ENCODE measurements around the gene ELK4.

DNA sequence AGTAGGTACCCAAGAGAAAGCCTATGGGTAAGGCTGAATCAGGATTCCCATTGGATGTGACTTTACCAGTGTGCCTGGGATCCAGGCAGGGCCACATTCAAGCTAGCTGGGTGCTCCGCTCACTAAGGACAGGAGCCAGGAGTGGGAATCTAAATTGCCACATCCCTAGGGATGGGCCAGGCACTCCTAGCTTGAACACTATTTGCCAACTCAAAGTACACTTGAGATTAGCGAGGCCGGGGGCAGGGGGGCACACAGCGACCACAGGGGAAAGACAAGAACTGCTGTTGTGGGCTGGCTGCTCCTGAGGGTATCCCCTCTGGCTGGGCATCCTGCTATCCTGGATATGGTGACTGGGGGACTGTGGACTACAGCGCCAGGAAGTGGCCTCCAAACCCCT lies 44.2 kb upstream of the ELK4 start:
- TF ChIP-seq EZH2 (IDR thresholded peaks at IDR 0.05; ENCODE audit: borderline replicate concordance, low read depth, low read length, severe bottlenecking) (no peak), MYC (IDR thresholded peaks at IDR 0.05; ENCODE audit: low read depth, low read length) (no peak), POLR2AphosphoS5 (IDR thresholded peaks at IDR 0.05; ENCODE audit: insufficient read depth, low read depth, low read length) (no peak), POLR2A (IDR thresholded peaks at IDR 0.05; ENCODE audit: low read depth, low read length) (no peak), FOS (IDR thresholded peaks at IDR 0.05; ENCODE audit: borderline replicate concordance, insufficient read depth, low read length) (no peak), GATA2 (IDR thresholded peaks at IDR 0.05; ENCODE audit: insufficient read depth, insufficient read length, low read depth, low read length) (no peak), JUN (IDR thresholded peaks at IDR 0.05; ENCODE audit: borderline replicate concordance, insufficient read depth, insufficient read length, low read depth) (no peak)
- TF ChIP-seq, protein P1, sequence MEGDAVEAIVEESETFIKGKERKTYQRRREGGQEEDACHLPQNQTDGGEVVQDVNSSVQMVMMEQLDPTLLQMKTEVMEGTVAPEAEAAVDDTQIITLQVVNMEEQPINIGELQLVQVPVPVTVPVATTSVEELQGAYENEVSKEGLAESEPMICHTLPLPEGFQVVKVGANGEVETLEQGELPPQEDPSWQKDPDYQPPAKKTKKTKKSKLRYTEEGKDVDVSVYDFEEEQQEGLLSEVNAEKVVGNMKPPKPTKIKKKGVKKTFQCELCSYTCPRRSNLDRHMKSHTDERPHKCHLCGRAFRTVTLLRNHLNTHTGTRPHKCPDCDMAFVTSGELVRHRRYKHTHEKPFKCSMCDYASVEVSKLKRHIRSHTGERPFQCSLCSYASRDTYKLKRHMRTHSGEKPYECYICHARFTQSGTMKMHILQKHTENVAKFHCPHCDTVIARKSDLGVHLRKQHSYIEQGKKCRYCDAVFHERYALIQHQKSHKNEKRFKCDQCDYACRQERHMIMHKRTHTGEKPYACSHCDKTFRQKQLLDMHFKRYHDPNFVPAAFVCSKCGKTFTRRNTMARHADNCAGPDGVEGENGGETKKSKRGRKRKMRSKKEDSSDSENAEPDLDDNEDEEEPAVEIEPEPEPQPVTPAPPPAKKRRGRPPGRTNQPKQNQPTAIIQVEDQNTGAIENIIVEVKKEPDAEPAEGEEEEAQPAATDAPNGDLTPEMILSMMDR (IDR thresholded peaks at IDR 0.05; ENCODE audit: extremely low read depth in 1 of 2, insufficient read depth in 1 of 2, low read depth in 1 of 2, low read length in 2 of 2): no peak
- TF ChIP-seq, protein P2, sequence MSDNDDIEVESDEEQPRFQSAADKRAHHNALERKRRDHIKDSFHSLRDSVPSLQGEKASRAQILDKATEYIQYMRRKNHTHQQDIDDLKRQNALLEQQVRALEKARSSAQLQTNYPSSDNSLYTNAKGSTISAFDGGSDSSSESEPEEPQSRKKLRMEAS (IDR thresholded peaks at IDR 0.05; ENCODE audit: insufficient read depth, insufficient read length): no peak
